CD4-positive, alpha-beta T cell treated with Interleukin-15 for 1 hour (primary cell): ENCODE measurements around the gene AHDC1.

Experiments used
- DNase-seq: peaks from one replicate; pipeline ENCODE4 v3.0.0-alpha.2; 2020

AHDC1 gene

GRCh38 chr1:27574871-27575831 is 28.8 kb downstream of the AHDC1 start:
- no peak for DNase-seq

- DNase-seq, result no peak
These were observed 29.8 kb downstream of the AHDC1 start for GRCh38 chr1:27574001-27574781.

- no peak for DNase-seq
These were observed 31.1 kb downstream of the AHDC1 start for GRCh38 chr1:27572679-27573426.

- no peak for DNase-seq
These were observed 31.8 kb downstream of the AHDC1 start for GRCh38 chr1:27572019-27572678.

GRCh38 chr1:27571439-27572018 is 32.4 kb downstream of the AHDC1 start:
- no peak for DNase-seq

- DNase-seq, result no peak
These were observed 33.2 kb downstream of the AHDC1 start for GRCh38 chr1:27570784-27571183.

GRCh38 chr1:27570356-27570755 is 33.6 kb downstream of the AHDC1 start:
- DNase-seq, result no peak

GRCh38 chr1:27569506-27570291 is 34.2 kb downstream of the AHDC1 start:
- no peak for DNase-seq

GRCh38 chr1:27569088-27569460 is 34.9 kb downstream of the AHDC1 start:
- no peak for DNase-seq

GRCh38 chr1:27568300-27569087 is 35.5 kb downstream of the AHDC1 start:
- DNase-seq, result peak; percentile 96

- no peak for DNase-seq
These were observed 36.0 kb downstream of the AHDC1 start for GRCh38 chr1:27567971-27568299.

GRCh38 chr1:27567146-27567526 is 36.8 kb downstream of the AHDC1 start:
- no peak for DNase-seq

- DNase-seq, result no peak
These were observed 37.3 kb downstream of the AHDC1 start for GRCh38 chr1:27566462-27567145.

GRCh38 chr1:27564710-27565649 is 39.0 kb downstream of the AHDC1 start:
- no peak for DNase-seq

GRCh38 chr1:27563591-27564471 is 40.1 kb downstream of the AHDC1 start:
- peak; percentile 27 for DNase-seq

GRCh38 chr1:27563341-27563590 is 40.7 kb downstream of the AHDC1 start:
- DNase-seq, result no peak

GRCh38 chr1:27562534-27563340 is 41.2 kb downstream of the AHDC1 start:
- no peak for DNase-seq
